Trophoblast cell (in vitro differentiated cells and primary cell): ENCODE data around the gene NRDC.

Experiments
- DNase-seq, 2 donors: peaks; one replicate each; pipeline ENCODE4 v3.0.0-alpha.2; 2016
- H2AFZ ChIP-seq: 2 replicates; pipeline ENCODE4 v1.6.1; 2013; ENCODE audit warnings: low read length, moderate library complexity, mild to moderate bottlenecking; ENCODE audit not compliant: insufficient read depth, poor library complexity
- H2AK5ac ChIP-seq: 2 replicates; pipeline ENCODE4 v1.6.1; 2013; ENCODE audit warnings: mild to moderate bottlenecking, low read length
- H2BK120ac ChIP-seq: 2 replicates; pipeline ENCODE4 v1.6.1; 2013; ENCODE audit warnings: low read length, mild to moderate bottlenecking, moderate library complexity; ENCODE audit not compliant: insufficient read depth, poor library complexity
- H2BK12ac ChIP-seq: 2 replicates; pipeline ENCODE4 v1.6.1; 2013; ENCODE audit warnings: mild to moderate bottlenecking, low read length, moderate library complexity
- H2BK5ac ChIP-seq: 2 replicates; pipeline ENCODE4 v1.6.1; 2013; ENCODE audit warnings: low read length, low read depth, moderate library complexity, mild to moderate bottlenecking; ENCODE audit not compliant: poor library complexity
- H3K14ac ChIP-seq: 2 replicates; pipeline ENCODE4 v1.6.1; 2013; ENCODE audit warnings: mild to moderate bottlenecking, low read length
- H3K18ac ChIP-seq: 2 replicates; pipeline ENCODE4 v1.6.1; 2013; ENCODE audit warnings: mild to moderate bottlenecking, low read length
- H3K23ac ChIP-seq: 2 replicates; pipeline ENCODE4 v1.6.1; 2013; ENCODE audit warnings: low read length
- H3K27ac ChIP-seq: 2 replicates; pipeline ENCODE4 v1.5.1; 2013; ENCODE audit warnings: low read depth, mild to moderate bottlenecking, inconsistent platforms, low read length, moderate library complexity
- H3K27me3 ChIP-seq: 2 replicates; pipeline ENCODE4 v1.6.1; 2013; ENCODE audit warnings: inconsistent platforms, mild to moderate bottlenecking, low read length, moderate library complexity; ENCODE audit not compliant: insufficient read depth
- H3K36me3 ChIP-seq, 2 experiments: 1 replicate in 1 of 2; 2 replicates in 1 of 2; pipeline ENCODE4 v1.6.1; 2013; ENCODE audit warnings: low read length in 2 of 2, mild to moderate bottlenecking in 2 of 2, moderate library complexity in 1 of 2; ENCODE audit not compliant: insufficient read depth in 2 of 2, control insufficient read depth in 1 of 2
- H3K4ac ChIP-seq: 2 replicates; pipeline ENCODE4 v1.6.1; 2013; ENCODE audit warnings: low read depth, mild to moderate bottlenecking, low read length, moderate library complexity
- H3K4me1 ChIP-seq, 2 experiments: 1 replicate in 1 of 2; 2 replicates in 1 of 2; pipeline ENCODE4 v1.6.1; 2013; ENCODE audit warnings: low read length in 2 of 2, mild to moderate bottlenecking in 2 of 2, moderate library complexity in 1 of 2; ENCODE audit not compliant: insufficient read depth in 2 of 2, control insufficient read depth in 1 of 2
- H3K4me2 ChIP-seq: 2 replicates; pipeline ENCODE4 v1.6.1; 2013; ENCODE audit warnings: inconsistent platforms, mild to moderate bottlenecking, low read length, moderate library complexity
- H3K4me3 ChIP-seq: 2 replicates; pipeline ENCODE4 v1.5.1; 2013; ENCODE audit warnings: mild to moderate bottlenecking, low read depth, low read length, inconsistent platforms
- H3K79me1 ChIP-seq: one replicate; pipeline ENCODE4 v1.6.1; 2013; ENCODE audit warnings: low read length
- H3K79me2 ChIP-seq: 2 replicates; pipeline ENCODE4 v1.6.1; 2013; ENCODE audit warnings: low read length, mild to moderate bottlenecking; ENCODE audit not compliant: control insufficient read depth, insufficient read depth, poor library complexity
- H3K9ac ChIP-seq: 2 replicates; pipeline ENCODE4 v1.6.1; 2013; ENCODE audit warnings: mild to moderate bottlenecking, low read length
- H3K9me3 ChIP-seq: 2 replicates; pipeline ENCODE4 v1.6.1; 2013; ENCODE audit warnings: low read depth, mild to moderate bottlenecking, control low read depth, inconsistent platforms, low read length; ENCODE audit not compliant: insufficient read depth
- H4K12ac ChIP-seq: 2 replicates; pipeline ENCODE4 v1.6.1; 2013; ENCODE audit warnings: low read depth, mild to moderate bottlenecking, low read length, moderate library complexity
- H4K8ac ChIP-seq: 2 replicates; pipeline ENCODE4 v1.6.1; 2013; ENCODE audit warnings: low read depth, mild to moderate bottlenecking, low read length, moderate library complexity
- H4K91ac ChIP-seq: one replicate; pipeline ENCODE4 v1.6.1; 2013; ENCODE audit warnings: low read depth, mild to moderate bottlenecking, low read length, moderate library complexity
- WGBS: extraction: QIAGEN DNeasy Blood & Tissue Kit; methylation state at CpG from one replicate; pipeline ENCODE4 v1.1.7; 2013; ENCODE audit warnings: missing lambda C conversion rate; ENCODE audit not compliant: insufficient read length, insufficient coverage; ENCODE audit errors: extremely low coverage; 5-methylcytosine and 5-hydroxymethylcytosine counted together

The NRDC gene

DNA sequence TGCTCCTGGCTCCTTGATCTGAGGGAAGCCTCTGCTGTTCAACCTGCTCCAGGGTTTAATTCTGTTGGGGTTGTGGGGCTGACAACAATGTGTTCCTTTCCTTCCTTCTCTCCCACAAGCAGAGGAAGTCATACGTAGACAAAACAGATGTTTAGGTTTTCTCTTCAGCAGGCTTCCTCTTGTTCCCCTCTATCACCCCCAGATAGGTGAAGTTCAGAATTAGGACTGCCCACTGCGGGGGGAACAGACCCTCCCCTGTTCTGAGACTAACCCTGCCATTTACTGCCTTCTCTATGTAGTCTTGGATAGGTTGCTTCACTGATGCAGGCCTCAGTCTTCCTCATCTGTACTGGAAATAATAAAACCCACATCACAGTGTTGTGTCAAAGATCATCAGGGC lies 30.0 kb upstream of the NRDC start:
- no peak overlapping the region for H2BK120ac ChIP-seq
- no peak overlapping the region for H4K8ac ChIP-seq
- H3K9ac ChIP-seq, result no peak overlapping the region
- H3K18ac ChIP-seq, result no peak overlapping the region
- no peak overlapping the region for H3K4me2 ChIP-seq
- no peak overlapping the region for H3K4me3 ChIP-seq
- DNase-seq, result no peak
- H3K4ac ChIP-seq, result no peak overlapping the region
- no peak overlapping the region for H2AK5ac ChIP-seq
- no peaks in the 10 kb centered on the region for H3K4me1 ChIP-seq
- no peaks in the 10 kb centered on the region for H3K9me3 ChIP-seq
- H2BK12ac ChIP-seq, result no peak overlapping the region
- no peaks in the 10 kb centered on the region for H3K36me3 ChIP-seq
- no peak overlapping the region for H3K14ac ChIP-seq
- H3K27me3 ChIP-seq, result no peaks in the 10 kb centered on the region
- no peak overlapping the region for H2AFZ ChIP-seq
- no peak overlapping the region for H4K12ac ChIP-seq
- WGBS, result no CpG with 5 or more reads among the region's 2 CpGs
- no peak overlapping the region for H3K23ac ChIP-seq
- no peak overlapping the region for H3K27ac ChIP-seq
- no peaks in the 10 kb centered on the region for H3K79me1 ChIP-seq
- no peak overlapping the region for H2BK5ac ChIP-seq
- no peak overlapping the region for H4K91ac ChIP-seq
- H3K79me2 ChIP-seq, result no peaks in the 10 kb centered on the region

DNA sequence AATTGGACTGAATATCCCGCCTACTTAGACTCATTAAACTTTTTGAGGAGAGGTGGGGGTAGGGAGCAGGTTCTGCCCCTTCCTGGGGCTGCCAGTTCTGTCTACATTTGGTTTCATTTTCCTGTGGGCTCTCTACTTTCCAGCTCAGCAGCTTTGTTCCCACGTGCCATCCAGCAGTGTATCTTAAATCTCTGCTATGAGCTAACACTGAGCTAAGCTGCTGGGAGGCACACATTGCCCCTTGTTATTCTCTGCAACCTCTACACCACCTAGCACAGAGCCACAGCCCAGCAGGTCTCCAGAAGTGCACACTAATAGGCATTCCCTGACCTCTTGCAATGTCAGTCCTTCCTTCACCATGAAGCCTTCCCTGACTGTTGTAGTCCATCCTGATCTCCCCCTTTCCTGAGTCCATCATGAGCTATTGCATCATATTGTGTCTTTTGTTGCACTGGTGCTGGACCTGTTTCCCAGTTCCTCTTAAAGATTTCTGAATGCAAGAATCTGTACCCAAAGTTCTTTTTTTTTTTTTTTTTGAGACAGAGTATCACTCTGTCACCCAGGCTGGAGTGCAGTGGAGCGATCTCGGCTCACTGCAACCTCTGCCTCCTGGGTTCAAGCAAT lies 28.7 kb upstream of the NRDC start:
- Histone ChIP-seq H3K4ac (no peak overlapping the region), H2BK5ac (no peak overlapping the region), H2BK12ac (no peak overlapping the region), H3K79me1 (no peaks in the 10 kb centered on the region), H3K9ac (no peak overlapping the region), H3K4me1 (no peaks in the 10 kb centered on the region), H3K4me2 (no peak overlapping the region), H4K8ac (no peak overlapping the region), H4K12ac (no peak overlapping the region), H3K36me3 (no peaks in the 10 kb centered on the region), H2AK5ac (no peak overlapping the region), H3K23ac (no peak overlapping the region), H3K9me3 (no peaks in the 10 kb centered on the region), H3K27me3 (no peaks in the 10 kb centered on the region), H3K79me2 (no peaks in the 10 kb centered on the region), H2AFZ (no peak overlapping the region), H3K27ac (no peak overlapping the region), H3K14ac (no peak overlapping the region), H2BK120ac (no peak overlapping the region), H4K91ac (no peak overlapping the region), H3K4me3 (no peak overlapping the region), H3K18ac (no peak overlapping the region)
- WGBS, result no CpG with 5 or more reads among the region's 4 CpGs
- no peak for DNase-seq

DNA sequence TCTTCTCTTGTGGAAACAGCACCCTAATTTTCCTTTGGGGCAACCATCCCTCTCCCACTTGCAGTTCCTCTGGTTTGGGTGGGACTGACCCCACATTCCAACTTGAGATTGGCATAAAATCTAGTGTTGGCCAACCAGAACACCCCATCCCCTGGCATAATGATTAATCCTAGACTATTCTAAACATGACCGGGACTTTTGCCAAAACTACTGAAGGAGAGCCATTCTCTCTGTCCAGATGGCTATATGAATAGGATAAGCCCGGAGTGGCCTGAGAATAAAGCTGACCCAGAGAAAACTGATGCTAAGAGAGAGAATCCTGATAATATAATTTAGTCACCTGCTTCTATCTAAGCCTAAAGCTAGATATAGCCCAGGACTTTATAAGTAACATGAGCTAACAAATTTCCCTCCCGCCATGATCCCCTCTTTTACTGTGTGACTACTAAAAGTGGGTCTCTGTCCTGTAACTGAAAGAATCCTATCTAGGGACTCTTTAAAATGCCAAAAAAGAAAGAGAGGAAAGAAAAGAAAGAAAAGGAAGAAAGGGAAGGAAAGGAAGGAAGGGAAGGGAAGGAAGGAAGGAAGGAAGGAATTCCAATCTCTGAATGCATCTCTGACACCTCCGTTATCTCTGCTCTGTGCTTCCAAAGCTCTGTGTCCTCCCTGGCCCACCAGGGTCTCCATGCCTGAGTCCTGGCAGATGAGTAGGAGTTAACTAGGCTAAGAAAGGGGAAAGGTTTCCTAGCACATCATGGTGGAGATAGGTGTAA lies 28.0 kb upstream of the NRDC start:
- Histone ChIP-seq H3K79me1 (no peaks in the 10 kb centered on the region), H2AK5ac (no peak overlapping the region), H2BK120ac (no peak overlapping the region), H4K91ac (no peak overlapping the region), H3K27ac (no peak overlapping the region), H4K8ac (no peak overlapping the region), H3K4me3 (no peak overlapping the region), H3K23ac (no peak overlapping the region), H2BK5ac (no peak overlapping the region), H3K36me3 (no peaks in the 10 kb centered on the region), H3K27me3 (no peaks in the 10 kb centered on the region), H3K4me1 (no peaks in the 10 kb centered on the region), H3K79me2 (no peaks in the 10 kb centered on the region), H3K14ac (no peak overlapping the region), H3K4ac (no peak overlapping the region), H3K9me3 (no peaks in the 10 kb centered on the region), H3K4me2 (no peak overlapping the region), H2BK12ac (no peak overlapping the region), H4K12ac (no peak overlapping the region), H3K9ac (no peak overlapping the region), H3K18ac (no peak overlapping the region), H2AFZ (no peak overlapping the region)
- DNase-seq, result no peak
- no CpG with 5 or more reads among the region's 4 CpGs for WGBS

DNA sequence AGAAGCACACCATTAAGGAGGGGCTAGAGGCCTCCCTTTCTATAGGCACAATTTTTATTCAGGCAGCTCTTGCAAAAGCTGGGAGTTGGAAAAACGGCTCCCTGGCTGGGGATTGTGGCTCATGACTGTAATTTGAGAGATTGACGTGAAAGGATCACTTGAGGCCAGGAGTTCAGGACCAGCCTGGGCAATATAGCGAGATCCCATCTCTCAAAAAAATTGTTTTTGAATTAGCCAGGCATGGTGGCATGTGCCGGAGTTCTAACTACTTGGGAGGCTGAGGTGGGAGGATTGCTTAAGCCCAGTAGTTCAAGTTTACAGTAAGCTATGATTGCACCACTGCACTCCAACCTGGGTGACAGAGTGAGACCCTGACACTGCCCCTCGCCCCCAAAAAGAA lies 23.9 kb upstream of the NRDC start:
- Histone ChIP-seq H3K23ac (no peak overlapping the region), H3K14ac (no peak overlapping the region), H3K9ac (no peak overlapping the region), H2BK12ac (no peak overlapping the region), H4K91ac (no peak overlapping the region), H3K4me1 (peaks cover 2 to 3% of the 10 kb centered on the region in 2 experiments), H2BK120ac (no peak overlapping the region), H3K18ac (no peak overlapping the region), H3K36me3 (no peaks in the 10 kb centered on the region), H4K12ac (no peak overlapping the region), H3K79me1 (peaks cover under 1% of the 10 kb centered on the region), H4K8ac (no peak overlapping the region), H3K4ac (no peak overlapping the region), H2AK5ac (no peak overlapping the region), H3K27ac (no peak overlapping the region), H2AFZ (no peak overlapping the region), H2BK5ac (no peak overlapping the region), H3K9me3 (no peaks in the 10 kb centered on the region), H3K79me2 (no peaks in the 10 kb centered on the region), H3K4me2 (no peak overlapping the region), H3K4me3 (no peak overlapping the region), H3K27me3 (no peaks in the 10 kb centered on the region)
- no CpG with 5 or more reads among the region's 5 CpGs for WGBS
- peak; percentile 73 to 84 for DNase-seq
